DND-41 (cell line): ENCODE results near the gene BCAS3.

ENCODE experiments used
- CTCF ChIP-seq: IDR thresholded peaks from 2 replicates; pipeline ENCODE4 v1.5.1; 2012; ENCODE audit warnings: borderline replicate concordance, low read length, moderate library complexity, mild to moderate bottlenecking; ENCODE audit not compliant: poor library complexity, severe bottlenecking; ENCODE audit errors: extremely low read depth
- EZH2 ChIP-seq: IDR thresholded peaks from 3 replicates; pipeline ENCODE4 v1.6.1; 2012; ENCODE audit warnings: borderline replicate concordance, low read depth, mild to moderate bottlenecking, moderate library complexity, low read length, inconsistent platforms; ENCODE audit not compliant: severe bottlenecking

GRCh38 chr17:60752873-60753577 is 75.4 kb downstream of the BCAS3 start:
- TF ChIP-seq CTCF (no peak), EZH2 (no peak)
